Ovary (tissue), 9 donors: ENCODE results near the gene DENND5A. TPM values are rescaled to one million over a fixed set of nuclear protein-coding genes. Genes with fewer than 3 reads are reported as not detected.
A peak's percentile ranks its signal among the peaks of the same experiment; 100 is the strongest.
"Not testable (repeated sequence)": the region's sequence is repeated elsewhere in the genome, so short reads cannot be mapped to it uniquely, and the experiment has no call there.

ENCODE experiments used
- DNase-seq, 5 donors: peaks; one replicate each; pipeline ENCODE4 v3.0.0-alpha.2; 2019 to 2020
- H3K27ac ChIP-seq, 2 donors: fragments of 200-600 bp; one replicate each; pipeline versions ENCODE4 v1.5.1 to v1.8.0; 2019 to 2022
- H3K27me3 ChIP-seq: fragments of 200-600 bp; one replicate; pipeline ENCODE4 v1.8.0; 2022
- H3K36me3 ChIP-seq: fragments of 200-600 bp; sonication (generic); one replicate; pipeline ENCODE4 v1.5.1; 2019
- H3K4me1 ChIP-seq: one replicate; pipeline ENCODE4 v1.8.1; 2013; ENCODE audit warnings: mild to moderate bottlenecking, moderate library complexity; ENCODE audit not compliant: insufficient read depth
- H3K4me3 ChIP-seq: fragments of 200-600 bp; sonication (generic); one replicate; pipeline ENCODE4 v1.5.1; 2017
- H3K9me3 ChIP-seq, 2 donors: fragments of 200-600 bp in 1 of 2; sonication (generic) in 1 of 2; one replicate each; pipeline versions ENCODE4 v1.5.1 to v1.8.1; 2013 to 2019; ENCODE audit warnings: mild to moderate bottlenecking in 1 of 2, moderate library complexity in 1 of 2
- EP300 ChIP-seq: sonication (generic); formaldehyde crosslinking; IDR thresholded peaks from one replicate; pipeline ENCODE4 v1.6.1; 2017; ENCODE audit warnings: antibody characterized with exemption
- POLR2A ChIP-seq: fragments of 450-650 bp; IDR thresholded peaks from one replicate; pipeline ENCODE4 v1.6.1; 2017; ENCODE audit warnings: antibody characterized with exemption, mild to moderate bottlenecking, moderate library complexity
- WGBS, 3 donors: extraction: QIAGEN DNeasy Blood & Tissue Kit in 1 of 3; methylation state at CpG; one replicate each; pipeline versions ENCODE4 v1.1.5 to v1.1.7; 2013 to 2017; 5-methylcytosine and 5-hydroxymethylcytosine counted together
- intact Hi-C, 4 donors: fragments of 100-400 bp; cut with DNase I; formaldehyde crosslinking; loops; one replicate each; pipeline versions ENCODE4 v1.11.0 to v1.15.1; 2022 to 2023
- polyA plus RNA-seq, 2 donors: library from polyadenylated mRNA; stranded (reverse); fragments of 200-250 nt in 1 of 2; fragments of 350-450 nt in 1 of 2; fragmentation: Illumina TruSeq in 1 of 2; extraction: RNeasy Lipid Tissue Mini Kit (QIAGEN cat#74804) in 1 of 2; gene quantifications; one replicate each; pipeline ENCODE4 v1.2.3, GENCODE V29; 2013 to 2014
- total RNA-seq, 7 donors: library from RNA; depleted of rRNA in 2 of 7; stranded (reverse); fragments of >200 nt in 2 of 7; fragmentation: NEBNext Ultra II Directional in 3 of 7; extraction: Animal tissue kit (Norgen Biotek cat#: 25700) in 3 of 7; gene quantifications; one replicate each; pipeline versions ENCODE4 v1.1.0 to v1.2.4, GENCODE V29; 2016 to 2023
- TF ChIP-seq, protein P1 (sequence below), 3 donors: fragments of 450-650 bp in 2 of 3; fragments of 200-600 bp in 1 of 3; IDR thresholded peaks; one replicate each; pipeline versions ENCODE4 v1.5.1 to v1.8.0; 2016 to 2022; ENCODE audit warnings: antibody characterized with exemption in 3 of 3, mild to moderate bottlenecking in 1 of 3
- donor health status: DM: no; HTN: no; CAD: no; lungs with moderate emphysema.
- donor health status: DM: no; HTN: no; CAD: no.
- donor health status: Bipolar disorder and iron deficiency.
- donor health status: DM: yes; HTN: yes; CAD: no.
- donor health status: DM: no; HTN: no; CAD: no.
- donor health status: DM: yes; HTN: yes; CAD: no.

Gene DENND5A
- total and polyA plus RNA-seq, 9 donors = 44.2 to 122 (median 66.6) TPM

DNA sequence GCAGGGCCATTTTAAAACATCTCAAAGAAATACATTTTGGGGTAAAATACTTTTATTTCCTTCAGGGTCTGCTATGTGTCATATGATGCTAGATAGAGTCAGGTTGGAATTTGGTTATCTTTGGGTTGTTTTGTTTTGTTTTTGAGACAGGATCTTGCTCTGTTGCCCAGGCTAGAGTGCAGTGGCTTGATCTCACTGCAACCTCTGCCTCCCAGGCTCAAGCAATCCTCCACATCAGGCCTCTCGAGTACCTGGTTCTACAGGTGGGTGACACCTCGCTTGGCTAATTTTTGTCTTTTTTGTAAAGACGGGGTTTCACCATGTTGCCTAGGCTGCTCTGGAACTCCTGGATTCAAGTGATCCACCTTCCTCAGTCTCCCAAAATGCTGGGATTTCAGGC, 17.3 kb downstream of the DENND5A start:
- no peaks in the 10 kb centered on the region for H3K36me3 ChIP-seq
- intact Hi-C loops = no loop called here
- DNase-seq = no peak
- H3K4me1 ChIP-seq = no peaks in the 10 kb centered on the region
- TF ChIP-seq, protein P1, sequence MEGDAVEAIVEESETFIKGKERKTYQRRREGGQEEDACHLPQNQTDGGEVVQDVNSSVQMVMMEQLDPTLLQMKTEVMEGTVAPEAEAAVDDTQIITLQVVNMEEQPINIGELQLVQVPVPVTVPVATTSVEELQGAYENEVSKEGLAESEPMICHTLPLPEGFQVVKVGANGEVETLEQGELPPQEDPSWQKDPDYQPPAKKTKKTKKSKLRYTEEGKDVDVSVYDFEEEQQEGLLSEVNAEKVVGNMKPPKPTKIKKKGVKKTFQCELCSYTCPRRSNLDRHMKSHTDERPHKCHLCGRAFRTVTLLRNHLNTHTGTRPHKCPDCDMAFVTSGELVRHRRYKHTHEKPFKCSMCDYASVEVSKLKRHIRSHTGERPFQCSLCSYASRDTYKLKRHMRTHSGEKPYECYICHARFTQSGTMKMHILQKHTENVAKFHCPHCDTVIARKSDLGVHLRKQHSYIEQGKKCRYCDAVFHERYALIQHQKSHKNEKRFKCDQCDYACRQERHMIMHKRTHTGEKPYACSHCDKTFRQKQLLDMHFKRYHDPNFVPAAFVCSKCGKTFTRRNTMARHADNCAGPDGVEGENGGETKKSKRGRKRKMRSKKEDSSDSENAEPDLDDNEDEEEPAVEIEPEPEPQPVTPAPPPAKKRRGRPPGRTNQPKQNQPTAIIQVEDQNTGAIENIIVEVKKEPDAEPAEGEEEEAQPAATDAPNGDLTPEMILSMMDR (IDR thresholded peaks at IDR 0.05) = no peak
- no peak for TF ChIP-seq POLR2A
- no peak for TF ChIP-seq EP300
- H3K27me3 ChIP-seq = no peaks in the 10 kb centered on the region
- WGBS, 3 donors = 91 to 97% (median 97%) methylated on average over 3 of the region's 3 CpGs
- no peak overlapping the region for H3K4me3 ChIP-seq
- no peak overlapping the region for H3K27ac ChIP-seq
- no peaks in the 10 kb centered on the region for H3K9me3 ChIP-seq

DNA sequence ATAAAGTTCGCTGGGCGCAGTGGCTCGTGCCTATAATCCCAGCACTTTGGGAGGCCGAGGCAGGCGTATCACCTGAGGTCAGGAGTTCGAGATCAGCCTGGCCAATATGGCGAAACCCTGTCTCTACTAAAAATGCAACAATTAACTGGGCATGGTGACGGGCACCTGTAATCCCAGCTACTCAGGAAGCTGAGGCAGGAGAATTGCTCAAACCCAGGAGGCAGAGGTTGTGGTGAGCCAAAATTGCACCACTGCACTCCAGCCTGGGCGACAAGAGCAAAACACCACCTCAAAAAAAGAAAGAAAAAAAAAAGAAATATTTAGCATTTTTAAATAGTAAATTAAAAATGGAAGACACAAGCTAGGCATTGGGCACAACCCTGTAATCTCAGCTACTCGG, 28.9 kb downstream of the DENND5A start:
- H3K4me3 ChIP-seq, H3K9me3 ChIP-seq, H3K4me1 ChIP-seq, H3K36me3 ChIP-seq, intact Hi-C loops, H3K27ac ChIP-seq, H3K27me3 ChIP-seq, DNase-seq: not testable (repeated sequence)
- 95 to 96% (median 95%) methylated on average over 10 of the region's 10 CpGs for WGBS, 3 donors

DNA sequence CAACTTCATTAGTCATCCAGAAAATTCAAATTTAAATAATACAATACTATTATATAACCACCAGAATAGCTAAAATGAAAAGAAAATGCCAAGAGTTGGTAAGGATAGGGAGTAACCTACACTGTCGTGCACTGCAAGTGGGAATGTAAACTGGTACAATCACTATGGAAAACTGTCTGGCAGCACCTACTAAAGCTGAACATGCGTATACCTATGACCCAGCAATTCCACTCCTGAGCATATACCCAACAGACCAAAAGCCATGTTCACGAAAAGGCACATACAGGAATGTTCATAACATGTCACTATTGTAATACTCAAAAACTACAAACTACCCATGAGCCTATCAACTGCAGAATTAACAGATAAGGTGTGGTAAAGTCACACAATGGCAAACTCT, 32.7 kb downstream of the DENND5A start:
- intact Hi-C loops = no loop called here
- WGBS, 3 donors = 72 to 76% (median 75%) methylated on average over 3 of the region's 3 CpGs
- TF ChIP-seq, protein P1 (IDR thresholded peaks at IDR 0.05) = no peak
- TF ChIP-seq EP300 = no peak
- TF ChIP-seq POLR2A = no peak
- Histone ChIP-seq H3K4me1 (peaks cover 5% of the 10 kb centered on the region), H3K27me3 (no peaks in the 10 kb centered on the region), H3K27ac (no peak overlapping the region), H3K36me3 (no peaks in the 10 kb centered on the region), H3K9me3 (no peaks in the 10 kb centered on the region), H3K4me3 (no peak overlapping the region)
- no peak for DNase-seq

DNA sequence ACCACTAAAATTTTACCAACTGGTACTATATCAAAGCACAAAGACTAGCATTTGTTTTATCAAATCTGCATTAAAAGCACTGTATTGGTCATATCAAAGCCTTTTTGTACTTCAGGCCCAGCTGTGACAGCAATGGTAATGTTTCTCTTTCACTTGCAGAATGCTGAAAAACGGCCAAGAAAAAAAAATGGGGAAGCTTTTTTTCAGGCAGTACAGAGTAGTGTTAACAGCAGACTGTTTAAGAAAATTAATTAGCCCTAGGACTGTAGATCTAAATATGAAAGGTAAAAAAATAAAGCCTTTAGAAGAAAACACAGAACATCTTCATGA, 33.3 kb downstream of the DENND5A start:
- intact Hi-C loops = no loop called here
- peak overlapping the region; percentile 13 for H3K4me3 ChIP-seq
- 0% methylated on average over 1 of the region's 1 CpG for WGBS, 3 donors
- H3K4me1 ChIP-seq = peaks cover 5% of the 10 kb centered on the region
- H3K27me3 ChIP-seq = no peaks in the 10 kb centered on the region
- H3K27ac ChIP-seq = no peak overlapping the region
- H3K9me3 ChIP-seq = no peaks in the 10 kb centered on the region
- TF ChIP-seq, protein P1 (IDR thresholded peaks at IDR 0.05) = no peak
- TF ChIP-seq EP300 (no peak), POLR2A (no peak)
- no peaks in the 10 kb centered on the region for H3K36me3 ChIP-seq
- no peak for DNase-seq

DNA sequence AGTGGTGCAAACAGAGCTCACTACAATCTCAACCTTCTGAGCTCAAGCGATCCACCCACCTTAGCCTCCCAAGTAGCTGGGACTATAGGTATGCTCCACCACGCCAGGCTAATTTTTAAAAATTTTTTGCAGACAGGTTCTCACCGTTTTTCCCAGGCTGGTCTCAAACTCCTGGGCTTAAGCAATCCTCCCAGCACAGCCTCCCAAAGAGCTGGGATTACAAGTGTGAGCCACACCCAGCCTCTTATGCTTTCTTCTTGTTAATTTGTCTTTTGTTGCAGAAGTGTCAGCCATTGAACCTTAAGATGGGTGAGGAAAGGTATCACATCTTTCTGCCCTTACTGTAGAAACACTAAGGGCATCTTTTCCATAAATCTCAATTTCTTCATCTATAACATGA, 34.9 kb downstream of the DENND5A start:
- DNase-seq = no peak
- Histone ChIP-seq H3K27ac (no peak overlapping the region), H3K36me3 (no peaks in the 10 kb centered on the region), H3K4me1 (peaks cover 5% of the 10 kb centered on the region), H3K9me3 (no peaks in the 10 kb centered on the region), H3K4me3 (no peak overlapping the region), H3K27me3 (no peaks in the 10 kb centered on the region)
- 88 to 91% (median 89%) methylated on average over 3 of the region's 3 CpGs for WGBS, 3 donors
- TF ChIP-seq EP300 (no peak), POLR2A (no peak)
- TF ChIP-seq, protein P1 (IDR thresholded peaks at IDR 0.05) = no peak
- intact Hi-C loops = no loop called here
